ENCODE results near the gene LAMA2.
"Not testable (repeated sequence)": the region's sequence is repeated elsewhere in the genome, so short reads cannot be mapped to it uniquely, and the experiment has no call there.

LAMA2 gene

DNA sequence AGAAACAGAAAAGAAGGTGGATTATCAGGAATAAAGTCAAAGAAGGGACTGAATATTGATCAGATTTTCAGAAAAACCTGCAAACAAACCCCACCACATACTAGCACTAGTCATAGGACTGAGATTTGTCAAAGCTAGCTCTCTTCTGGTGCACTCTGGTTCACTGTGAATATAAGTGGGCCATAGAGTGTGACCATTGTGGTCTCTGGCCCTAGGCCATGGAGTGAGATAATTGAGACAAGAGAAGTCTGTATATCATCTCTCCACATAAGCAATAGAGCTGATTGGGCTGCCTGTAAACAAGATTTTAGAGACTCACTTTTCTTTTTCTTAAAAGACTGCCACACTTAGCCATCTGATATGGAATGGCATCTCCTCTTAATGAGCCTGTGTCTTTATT, 247.2 kb downstream of the LAMA2 start:
- DNase-seq, result no peak

DNA sequence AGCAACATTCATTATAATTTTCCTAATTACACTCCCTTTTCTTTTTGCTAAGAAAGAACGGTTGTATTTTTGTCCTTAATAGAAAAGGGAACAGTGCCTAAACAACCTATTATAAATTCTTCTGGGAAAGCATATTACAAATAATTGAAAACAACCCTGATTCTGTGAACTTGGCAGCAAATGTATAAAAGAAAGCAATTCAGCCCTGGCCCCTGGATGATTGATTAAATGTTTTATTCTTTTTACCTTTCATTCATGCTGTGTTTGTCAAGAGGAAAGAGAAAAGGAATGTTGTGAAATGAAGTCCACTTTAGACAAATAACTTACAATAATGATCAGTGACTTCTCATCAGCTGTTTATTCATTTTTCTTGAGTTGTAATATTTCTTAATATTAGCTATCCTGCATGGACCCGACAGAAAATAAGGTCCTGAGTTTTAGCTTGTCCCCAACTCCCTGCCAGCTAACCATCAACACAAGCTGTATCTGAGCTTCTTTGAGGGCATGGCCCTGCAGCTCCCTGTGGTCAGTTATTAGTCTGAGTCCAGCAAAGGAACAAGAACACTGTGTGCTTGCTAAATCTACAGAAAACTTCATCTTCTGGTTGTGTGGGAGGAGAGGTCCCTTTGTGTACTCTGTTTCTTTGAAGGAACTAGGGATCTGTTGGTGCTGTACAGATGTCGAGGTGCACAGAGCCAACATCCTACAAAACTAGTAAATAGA, 248.2 kb downstream of the LAMA2 start:
- no peak for DNase-seq

- DNase-seq, result no peak
Observed at GRCh38 chr6:129133770-129134192, 250.8 kb downstream of the LAMA2 start.

- DNase-seq, result no peak
Observed at GRCh38 chr6:129134535-129134934, 251.6 kb downstream of the LAMA2 start.

GRCh38 chr6:129135451-129135850, 252.5 kb downstream of the LAMA2 start:
- no peak for DNase-seq

DNA sequence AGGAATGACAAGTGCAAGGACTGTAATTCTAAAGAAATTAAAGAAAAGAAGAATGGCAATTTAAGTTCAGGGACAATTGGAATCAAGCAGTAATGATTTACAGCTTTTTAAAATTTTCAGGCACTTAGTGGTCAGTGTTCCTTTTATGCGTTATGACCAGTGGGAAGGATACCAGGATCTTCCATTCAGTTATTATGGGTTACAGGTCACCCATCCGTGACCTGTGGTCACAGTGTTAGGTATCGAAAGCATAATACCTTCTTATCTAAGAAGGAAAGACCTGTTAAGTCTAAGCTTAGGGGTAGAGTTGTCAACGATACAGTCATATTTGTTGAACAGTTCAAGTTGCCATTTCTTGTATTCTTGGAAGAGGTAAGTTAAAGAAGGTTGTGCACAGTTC, 253.8 kb downstream of the LAMA2 start:
- no peak for DNase-seq

- DNase-seq, result no peak
Observed at GRCh38 chr6:129138739-129139405, 255.9 kb downstream of the LAMA2 start.

DNA sequence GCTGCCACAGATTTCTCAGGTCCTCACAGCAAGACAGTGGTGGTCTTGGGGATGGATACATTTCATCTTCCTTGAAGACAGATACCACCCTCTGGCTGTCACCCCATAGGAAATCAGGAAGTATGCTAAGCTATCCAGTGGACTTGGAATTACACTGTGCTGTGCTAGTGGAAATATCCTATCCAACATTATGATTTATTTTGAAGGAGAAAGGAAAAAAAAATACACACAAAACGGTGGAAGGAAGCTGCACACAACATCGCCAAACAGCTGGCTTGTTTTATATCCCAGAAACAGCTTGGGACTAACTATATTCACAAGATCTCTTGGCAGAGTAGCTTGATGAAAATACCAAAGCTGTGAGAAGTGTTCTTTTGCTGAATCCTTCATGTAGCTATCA, 257.6 kb downstream of the LAMA2 start:
- DNase-seq, result no peak

GRCh38 chr6:129141499-129141898, 258.6 kb downstream of the LAMA2 start:
- no peak for DNase-seq

- no peak for DNase-seq
Observed at GRCh38 chr6:129146902-129147301, 264.0 kb downstream of the LAMA2 start.

GRCh38 chr6:129150507-129150906, 267.6 kb downstream of the LAMA2 start:
- DNase-seq, result no peak

DNA sequence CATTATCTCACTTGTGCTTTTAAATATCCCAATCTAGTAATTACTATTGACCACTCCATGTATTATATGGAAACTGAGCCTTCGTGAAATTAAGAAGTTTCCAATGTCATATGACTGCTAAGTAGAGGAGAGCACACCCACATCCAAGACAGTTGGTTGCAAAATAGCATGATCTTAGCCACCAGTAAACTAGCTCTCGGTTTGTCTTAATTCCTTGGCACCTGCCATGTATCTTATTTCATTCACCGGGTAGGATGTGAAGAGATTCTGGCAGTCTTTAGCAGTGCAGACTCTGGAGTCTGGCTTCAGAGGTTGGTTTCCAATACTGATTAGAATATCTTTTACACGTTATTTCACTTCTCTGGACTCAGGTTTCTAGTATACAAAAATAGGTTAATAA, 270.3 kb downstream of the LAMA2 start:
- DNase-seq, result no peak

- not testable (repeated sequence) for DNase-seq
Observed at GRCh38 chr6:129159242-129159641, 276.3 kb downstream of the LAMA2 start.

DNA sequence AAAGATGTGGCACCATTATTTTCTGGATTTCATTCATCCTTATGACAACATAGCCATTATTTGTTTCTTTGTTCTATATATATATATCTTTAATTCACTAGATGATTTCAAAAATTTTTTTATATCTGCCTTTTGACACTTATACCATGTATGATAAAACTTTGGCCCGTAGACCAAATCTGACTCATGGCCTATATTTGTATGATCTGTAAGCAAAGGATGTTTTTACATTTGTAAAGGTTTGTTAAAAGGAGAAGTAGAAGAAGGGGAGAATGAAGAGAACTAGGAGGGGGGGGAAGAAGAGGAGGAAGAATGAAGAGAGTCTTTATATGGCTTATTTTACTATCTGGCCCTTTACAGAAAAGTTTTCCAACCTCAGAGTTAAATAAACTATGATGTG, 279.7 kb downstream of the LAMA2 start:
- no peak for DNase-seq

DNA sequence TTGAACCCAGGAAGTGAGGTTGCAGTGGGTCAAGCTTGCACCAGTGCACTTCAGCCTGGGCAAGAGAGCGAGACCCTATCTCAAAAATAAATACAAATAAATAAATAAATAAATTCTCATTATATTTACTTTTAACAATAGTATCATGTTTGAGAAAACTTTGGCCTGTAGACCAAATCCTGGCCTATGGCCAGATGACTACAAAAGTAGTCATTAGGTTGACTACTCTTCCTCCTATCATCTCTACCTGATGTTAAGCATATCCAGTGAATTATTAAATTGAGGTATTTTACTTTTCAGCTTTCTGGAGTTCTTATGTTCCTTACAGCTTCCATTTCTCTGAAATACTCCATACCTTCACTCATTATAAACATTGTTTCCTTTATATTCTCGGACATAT, 280.6 kb downstream of the LAMA2 start:
- DNase-seq, result no peak

DNA sequence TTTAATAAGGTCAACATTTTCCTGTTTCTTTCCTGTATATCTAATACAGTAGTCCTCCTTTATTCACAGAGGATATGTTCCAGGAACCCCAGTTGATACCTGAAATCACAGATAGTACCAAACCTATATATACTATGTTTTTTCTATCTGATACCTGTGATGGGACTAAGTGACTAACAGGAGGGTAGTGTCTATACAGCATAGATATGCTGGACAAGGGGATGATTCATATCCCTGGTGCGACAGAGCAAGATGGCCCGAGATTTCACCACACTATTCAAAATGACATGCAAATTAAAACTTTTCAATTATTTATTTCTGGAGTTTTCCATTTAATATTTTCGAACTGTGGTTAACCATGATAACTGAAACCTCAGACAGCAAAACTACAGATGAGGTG, 281.1 kb downstream of the LAMA2 start:
- no peak for DNase-seq

DNA sequence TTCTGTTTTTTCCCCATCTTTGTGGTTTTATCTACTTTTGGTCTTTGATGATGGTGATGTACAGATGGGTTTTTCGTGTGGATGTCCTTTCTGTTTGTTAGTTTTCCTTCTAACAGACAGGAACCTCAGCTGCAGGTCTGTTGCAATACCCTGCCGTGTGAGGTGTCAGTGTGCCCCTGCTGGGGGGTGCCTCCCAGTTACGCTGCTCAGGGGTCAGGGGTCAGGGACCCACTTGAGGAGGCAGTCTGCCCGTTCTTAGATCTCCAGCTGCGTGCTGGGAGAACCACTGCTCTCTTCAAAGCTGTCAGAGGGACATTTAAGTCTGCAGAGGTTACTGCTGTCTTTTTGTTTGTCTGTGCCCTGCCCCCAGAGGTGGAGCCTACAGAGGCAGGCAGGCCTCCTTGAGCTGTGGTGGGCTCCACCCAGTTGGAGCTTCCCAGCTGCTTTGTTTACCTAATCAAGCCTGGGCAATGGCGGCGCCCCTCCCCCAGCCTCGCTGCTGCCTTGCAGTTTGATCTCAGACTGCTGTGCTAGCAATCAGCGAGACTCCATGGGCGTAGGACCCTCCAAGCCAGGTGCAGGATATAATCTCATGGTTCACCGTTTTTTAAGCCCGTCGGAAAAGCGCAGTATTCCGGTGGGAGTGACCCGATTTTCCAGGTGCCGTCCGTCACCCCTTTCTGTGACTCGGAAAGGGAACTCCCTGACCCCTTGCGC, 289.5 kb downstream of the LAMA2 start:
- not testable (repeated sequence) for DNase-seq

- no peak for DNase-seq
Observed at GRCh38 chr6:129175066-129175465, 292.1 kb downstream of the LAMA2 start.

GRCh38 chr6:129177801-129178200, 294.9 kb downstream of the LAMA2 start:
- no peak for DNase-seq

DNA sequence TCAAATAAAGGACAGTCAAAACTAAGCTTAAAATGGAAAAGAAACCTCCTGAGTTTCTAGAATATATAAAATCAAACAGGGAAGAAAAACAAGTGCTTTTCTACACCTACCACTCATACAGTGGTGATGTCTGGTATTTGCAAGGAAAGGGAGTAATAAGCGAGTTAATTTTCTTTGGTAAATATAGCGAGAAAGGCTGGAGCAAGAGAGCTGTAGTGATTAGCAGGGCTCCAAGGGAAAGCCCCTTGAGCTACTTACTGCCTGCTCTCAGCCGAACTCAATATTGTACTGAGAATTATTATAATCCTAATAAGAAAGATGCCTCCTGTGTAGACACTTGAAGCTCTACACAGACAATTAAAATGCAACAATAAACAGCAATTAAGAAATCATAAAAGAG, 296.3 kb downstream of the LAMA2 start:
- no peak for DNase-seq

GRCh38 chr6:129181001-129181400, 298.1 kb downstream of the LAMA2 start:
- DNase-seq, result no peak

GRCh38 chr6:129183187-129183591, 300.3 kb downstream of the LAMA2 start:
- no peak for DNase-seq

GRCh38 chr6:129183681-129184301, 300.9 kb downstream of the LAMA2 start:
- no peak for DNase-seq

DNA sequence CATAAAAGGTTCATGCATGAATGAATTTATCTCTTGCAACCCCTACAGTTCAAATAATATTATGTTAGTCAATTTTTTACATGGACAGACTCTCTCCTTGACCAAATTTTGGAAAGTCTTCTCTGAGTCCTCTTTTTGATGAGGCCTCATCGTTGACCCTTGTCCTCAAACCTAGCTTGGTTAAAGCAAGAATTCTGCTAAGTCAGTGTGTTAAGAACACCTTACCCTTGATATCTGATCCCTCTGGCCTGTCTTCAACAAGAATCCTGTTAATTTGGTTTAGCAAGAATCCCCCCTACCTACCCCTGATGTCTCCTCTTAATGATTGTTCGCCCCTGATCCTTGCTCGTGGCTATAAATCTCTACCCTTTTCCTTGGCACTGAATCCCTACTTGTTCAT, 301.4 kb downstream of the LAMA2 start:
- no peak for DNase-seq
